GM19043 (cell line): Measurements from ENCODE around the gene AK5.

ENCODE experiments used
- ATAC-seq: cut with Tn5 transposase; IDR thresholded peaks from one replicate; pipeline ENCODE4 v1.9.1; 2021; ENCODE audit warnings: low read depth; ENCODE audit not compliant: unreplicated experiment

AK5 gene

DNA sequence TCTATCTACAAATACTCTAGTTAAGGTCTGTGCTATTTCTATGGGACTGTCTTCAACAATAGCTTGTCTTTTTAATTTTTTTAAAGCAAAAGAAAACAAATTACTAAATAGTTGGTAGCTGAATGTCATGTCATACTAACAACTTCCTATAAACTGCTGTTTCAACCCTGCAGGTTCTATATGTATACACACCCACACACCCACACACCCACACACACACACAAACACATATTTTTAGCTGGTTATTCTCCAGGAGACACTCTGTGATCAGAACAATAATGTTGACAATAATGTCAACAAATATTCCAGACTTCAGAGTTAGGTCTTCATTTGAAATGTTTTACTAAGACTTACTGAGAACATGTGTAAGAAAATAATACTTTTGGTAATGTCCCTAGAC, 66.7 kb downstream of the AK5 start:
- ATAC-seq, result no peak

DNA sequence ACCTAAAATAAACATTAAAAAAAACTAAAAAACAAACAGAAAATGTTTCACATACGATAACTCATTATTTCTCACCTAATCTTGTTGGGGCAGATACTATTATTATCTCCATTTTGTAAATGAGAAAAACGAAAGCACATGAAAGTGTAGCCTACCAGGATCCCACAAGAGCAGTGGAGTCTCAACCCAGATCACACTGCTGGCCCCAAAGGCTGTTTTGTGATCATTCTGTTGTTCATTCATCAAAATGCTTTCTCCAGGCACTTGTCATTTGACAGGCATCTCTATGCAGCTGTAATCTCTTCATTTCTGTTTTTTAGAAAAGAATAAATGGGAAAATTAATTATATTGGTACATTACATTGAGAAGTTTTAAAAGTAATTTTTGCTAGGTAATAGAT, 67.5 kb downstream of the AK5 start:
- no peak for ATAC-seq

DNA sequence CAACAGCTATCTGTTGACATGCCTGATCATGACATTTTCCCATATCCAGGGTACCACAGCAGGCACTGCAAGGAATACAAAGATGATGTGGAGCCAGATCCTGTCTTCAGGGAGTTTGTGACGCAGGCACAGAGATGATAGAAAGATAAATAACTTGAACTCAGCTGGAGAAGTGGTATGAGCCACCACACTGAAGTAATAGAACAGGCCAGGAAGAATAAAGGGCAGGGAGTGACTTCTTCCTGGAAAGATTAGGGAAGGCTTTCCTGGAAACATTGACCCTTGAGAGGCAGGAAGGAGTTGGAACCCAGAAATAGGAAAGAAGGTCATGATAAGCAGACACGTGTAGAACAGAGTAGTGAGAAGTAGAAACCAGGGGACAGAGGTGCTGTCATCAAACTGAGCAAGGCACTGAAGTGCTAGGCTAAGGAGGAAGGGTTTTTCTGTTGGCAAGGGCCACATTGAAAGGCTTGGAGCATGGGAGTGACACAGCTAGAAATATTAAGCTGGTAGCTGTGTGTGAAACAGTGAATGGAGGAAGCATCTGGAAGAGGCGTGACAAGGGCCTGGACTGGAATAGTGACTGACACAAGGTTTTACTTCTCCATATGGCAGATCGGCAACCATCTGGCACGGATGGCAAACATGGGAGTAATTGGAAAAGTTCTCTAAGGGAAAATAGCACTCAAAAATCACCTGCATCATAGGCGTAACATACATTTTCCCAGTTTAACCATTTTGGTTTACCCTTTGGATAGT, 68.4 kb downstream of the AK5 start:
- no peak for ATAC-seq

DNA sequence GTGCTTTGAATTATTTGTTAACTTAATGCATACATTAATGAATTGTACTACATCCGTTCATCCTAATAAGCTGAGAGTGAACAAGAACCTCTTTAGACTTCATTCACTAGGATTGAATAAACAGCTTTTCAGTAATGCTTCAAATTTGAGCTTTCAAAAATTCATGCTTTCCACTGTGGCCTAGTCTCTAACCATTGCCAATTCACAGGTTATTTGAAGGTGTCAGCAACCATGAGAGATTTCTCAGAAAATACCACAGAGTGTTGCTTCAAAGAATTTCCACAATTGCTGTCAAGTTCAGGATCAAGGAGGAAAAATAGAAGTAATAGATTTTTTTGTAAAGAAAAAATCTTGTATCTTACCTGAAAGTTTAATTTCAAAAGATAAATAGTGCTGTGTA, 72.7 kb downstream of the AK5 start:
- ATAC-seq, result no peak

DNA sequence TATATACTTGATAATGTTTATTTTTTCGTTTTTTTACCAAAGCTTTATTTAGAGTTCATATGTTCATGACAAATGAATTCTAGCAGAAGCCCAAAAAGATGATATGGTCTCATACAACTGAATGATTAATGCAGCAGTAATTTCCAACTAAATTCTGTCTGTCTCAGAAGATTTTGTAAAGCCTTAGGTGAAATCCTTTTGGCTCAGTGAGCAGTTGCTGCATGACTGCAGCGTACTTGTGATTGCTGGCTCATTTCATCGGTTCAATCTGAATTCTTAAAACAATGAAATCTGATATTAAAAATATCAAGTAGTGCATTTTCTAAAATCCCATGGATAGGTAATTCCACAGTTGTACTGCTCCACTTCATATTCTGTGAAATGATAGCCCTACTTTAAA, 73.2 kb downstream of the AK5 start:
- no peak for ATAC-seq

DNA sequence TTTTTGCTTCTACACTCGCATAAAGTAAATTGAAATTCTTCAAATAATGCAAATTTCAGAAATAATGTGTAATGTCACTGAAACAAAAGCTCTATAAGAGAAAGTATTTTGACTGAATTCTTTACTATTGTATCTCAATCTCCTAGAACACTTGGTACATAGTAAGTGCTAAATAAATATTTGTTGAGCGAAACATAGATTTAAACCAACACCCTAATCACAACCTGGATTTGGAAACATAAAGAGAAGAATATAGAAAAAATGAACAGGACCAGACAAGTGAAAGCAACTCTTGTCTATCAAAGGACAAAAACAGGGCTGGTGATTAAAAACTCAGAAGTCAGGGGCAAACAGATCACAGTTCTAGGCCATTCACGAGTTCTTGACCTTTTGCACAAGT, 74.3 kb downstream of the AK5 start:
- ATAC-seq, result no peak

DNA sequence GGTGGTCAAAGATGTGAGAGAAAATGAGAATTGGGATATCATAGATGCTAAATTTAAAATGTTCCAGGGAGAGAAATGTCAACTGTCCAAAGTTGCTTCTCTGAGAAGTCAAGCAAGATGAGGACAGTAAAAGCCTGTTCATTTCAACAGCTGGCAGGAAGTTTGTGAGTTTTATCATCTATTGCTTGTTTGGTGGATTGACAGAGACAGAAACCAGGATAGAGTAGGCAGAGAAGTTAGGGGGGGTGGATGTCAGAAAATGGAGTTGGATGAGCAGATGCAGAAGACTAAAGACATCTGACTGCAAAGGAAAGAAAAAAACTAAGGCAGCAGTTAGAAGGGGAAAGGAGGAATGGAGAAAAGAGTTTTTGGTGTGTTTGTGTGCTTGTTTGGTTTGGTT, 78.4 kb downstream of the AK5 start:
- no peak for ATAC-seq

DNA sequence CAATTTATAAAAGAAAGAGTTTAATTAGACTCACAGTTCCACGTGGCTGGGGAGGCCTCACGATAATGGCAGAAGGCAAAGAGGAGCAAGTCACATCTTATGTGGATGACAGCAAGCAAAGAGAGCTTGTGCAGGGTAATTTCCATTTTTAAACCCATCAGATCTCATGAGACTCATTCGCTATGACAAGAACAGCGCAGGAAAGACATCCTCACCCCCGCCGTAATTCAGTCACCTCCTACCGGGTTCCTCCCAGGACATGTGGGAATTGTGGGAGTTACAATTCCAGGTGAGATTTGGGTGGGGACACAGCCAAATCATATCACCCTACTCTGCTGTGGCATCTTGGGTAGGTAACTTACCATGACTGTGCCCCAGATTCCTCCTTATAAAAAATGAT, 79.8 kb downstream of the AK5 start:
- no peak for ATAC-seq

DNA sequence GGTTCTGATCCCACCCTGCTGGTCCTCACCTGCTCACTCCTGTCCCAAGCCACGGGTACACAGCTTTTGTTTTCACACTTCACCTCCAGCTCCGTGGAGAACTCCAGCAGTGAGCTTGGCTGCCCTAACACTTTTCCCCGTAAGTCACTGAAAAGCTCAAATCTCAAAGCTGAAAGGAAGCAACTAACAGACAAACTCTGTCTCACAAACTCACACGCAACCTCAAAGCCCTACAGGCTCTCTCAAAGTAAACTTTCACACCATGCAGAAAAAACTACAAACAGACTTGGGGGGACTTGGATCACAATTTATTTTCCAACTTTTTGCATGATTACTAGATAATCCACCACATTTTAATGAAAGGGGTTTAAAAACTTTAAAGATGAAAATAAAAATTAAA, 88.3 kb downstream of the AK5 start:
- no peak for ATAC-seq

DNA sequence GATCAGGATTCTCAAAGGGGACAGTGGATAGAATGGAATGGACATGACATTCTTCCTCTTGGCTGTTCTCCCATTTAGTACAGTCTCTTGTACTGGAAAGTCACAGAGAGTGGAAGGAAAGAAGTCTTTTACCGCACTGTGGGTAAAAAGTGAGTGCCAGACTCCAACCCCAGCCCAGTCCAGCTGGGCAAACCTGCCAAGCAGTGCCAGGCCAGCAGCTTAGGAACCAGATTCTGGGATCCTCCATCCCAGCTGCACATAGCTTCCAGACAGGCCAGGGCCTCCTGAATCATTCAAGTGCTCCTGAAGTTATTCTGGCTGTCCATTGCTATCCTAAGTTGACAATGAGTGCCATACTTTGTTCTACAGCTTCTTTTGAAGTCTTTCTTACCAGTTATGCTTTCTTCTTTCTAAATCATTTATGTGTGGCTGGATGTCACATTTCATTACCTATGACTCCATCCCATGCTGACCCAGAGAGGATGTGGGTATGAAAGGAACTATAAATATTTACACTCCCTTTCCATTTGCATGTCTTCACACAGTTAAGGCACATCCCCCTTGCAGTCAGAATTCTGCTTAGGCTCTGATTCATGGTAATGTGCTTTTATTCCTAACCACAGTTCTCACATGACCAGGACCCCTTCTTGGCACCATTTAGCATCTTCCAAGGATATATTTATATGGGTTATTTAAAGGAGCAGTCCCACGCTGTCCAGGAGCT, 88.9 kb downstream of the AK5 start:
- no peak for ATAC-seq

DNA sequence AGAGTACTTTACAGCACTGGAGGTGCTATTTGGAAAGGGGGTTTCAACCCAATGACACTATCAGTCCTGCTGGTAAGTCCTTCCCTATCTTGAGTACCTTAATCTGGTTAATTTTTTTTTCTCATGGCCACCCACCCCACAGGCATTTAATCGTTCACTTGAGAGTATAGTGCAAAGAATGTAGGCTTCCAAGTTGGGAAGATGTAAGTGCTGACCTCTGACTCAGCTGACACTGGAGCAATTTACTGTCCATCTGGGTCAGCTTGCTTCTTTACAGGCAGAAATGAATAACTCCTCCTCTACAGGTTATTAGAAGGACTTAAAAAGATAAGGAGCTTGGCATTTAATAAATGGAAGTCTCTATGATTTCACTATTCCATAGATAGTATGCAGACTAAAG, 89.6 kb downstream of the AK5 start:
- no peak for ATAC-seq

DNA sequence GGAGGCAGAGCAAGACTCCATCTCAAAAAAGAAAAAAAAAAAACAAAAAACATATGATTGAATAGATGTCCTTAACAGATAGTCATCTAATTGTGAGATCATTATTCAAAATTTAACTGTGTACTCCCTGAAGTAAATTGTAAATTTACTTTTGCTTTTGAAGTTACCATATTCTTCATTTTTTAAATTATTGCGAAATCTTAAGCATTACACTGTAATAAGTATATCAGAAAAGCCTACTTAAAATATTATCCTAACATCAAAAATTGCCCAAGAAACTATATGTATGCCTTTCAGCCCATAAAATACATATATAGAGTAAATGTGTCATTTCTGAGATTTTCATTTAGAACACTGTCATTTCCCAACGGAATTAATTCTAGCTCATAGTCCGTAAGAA, 91.9 kb downstream of the AK5 start:
- ATAC-seq, result no peak

DNA sequence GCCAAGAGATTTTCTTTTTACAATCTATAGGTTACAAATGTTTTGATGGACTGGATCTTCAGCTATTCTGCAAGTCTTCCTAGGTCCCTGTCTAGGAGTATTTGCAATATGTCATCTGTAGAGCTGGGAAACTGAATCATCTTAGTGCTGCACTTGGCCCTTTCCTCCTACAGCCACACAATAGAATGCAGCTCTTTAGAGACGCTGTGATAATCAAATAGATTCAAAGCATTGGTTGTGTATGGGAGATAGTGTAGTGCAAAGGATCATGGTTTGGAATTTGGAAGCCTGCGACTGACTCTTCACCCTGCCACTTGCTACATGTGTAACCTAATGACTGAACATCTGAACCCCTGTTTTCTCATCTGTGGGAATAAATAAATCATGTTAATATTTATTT, 93.7 kb downstream of the AK5 start:
- no peak for ATAC-seq

DNA sequence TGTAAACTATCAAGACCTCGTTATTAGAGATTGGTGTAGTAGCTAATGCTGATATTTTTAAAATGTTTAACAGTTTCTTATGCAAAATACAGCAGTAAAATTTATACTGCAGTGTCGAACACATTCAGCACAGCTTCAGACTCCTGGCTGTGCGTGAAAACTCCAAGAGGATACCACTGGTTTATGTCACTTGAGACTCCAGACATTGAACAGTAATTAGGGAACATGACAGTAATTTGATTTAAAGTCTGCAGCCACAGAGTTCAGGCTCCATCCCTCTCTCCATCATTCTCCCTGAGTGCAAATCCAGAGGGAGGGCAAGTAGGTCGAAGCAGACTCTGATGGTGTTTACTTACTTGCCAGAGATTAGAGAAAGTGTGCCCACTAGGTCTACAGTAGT, 94.2 kb downstream of the AK5 start:
- no peak for ATAC-seq

DNA sequence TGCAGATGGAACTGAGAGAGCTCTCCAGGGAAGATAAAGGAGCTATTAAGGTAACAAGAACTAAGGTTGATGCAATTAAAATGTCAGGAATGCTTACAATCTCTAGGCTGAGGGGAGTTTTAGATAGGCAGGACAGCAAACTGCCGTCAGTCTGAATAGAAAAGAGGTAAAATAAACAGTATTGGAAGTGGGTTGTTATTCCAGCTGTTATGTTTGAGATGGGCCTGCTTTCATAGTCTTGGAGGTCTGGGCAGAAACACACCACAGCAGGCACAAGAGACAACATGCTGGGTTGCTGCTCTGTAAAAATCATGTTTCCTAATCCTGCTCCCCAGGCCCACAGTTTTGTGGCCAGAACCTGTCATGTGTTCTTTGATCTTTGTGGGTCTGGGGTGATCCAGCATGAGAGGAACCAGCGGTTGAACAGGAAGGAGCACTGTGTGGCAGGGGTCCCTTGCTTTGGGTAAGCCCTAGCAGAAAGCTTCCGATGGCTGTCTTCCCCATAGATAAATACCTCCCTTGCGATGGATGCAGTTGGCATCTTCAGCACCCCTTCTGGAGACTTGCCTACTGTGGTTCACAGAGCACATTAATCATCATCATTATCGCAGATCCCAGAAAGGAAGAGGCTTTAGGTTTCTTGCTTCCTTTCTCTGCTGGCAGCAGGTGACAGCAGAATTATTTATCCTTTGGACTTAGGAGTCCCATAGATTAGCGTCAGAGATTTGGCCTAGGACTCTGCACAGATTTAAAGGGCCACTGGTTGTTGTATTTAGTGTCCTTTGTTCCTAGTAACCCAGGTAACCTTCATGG, 97.1 kb downstream of the AK5 start:
- no peak for ATAC-seq

DNA sequence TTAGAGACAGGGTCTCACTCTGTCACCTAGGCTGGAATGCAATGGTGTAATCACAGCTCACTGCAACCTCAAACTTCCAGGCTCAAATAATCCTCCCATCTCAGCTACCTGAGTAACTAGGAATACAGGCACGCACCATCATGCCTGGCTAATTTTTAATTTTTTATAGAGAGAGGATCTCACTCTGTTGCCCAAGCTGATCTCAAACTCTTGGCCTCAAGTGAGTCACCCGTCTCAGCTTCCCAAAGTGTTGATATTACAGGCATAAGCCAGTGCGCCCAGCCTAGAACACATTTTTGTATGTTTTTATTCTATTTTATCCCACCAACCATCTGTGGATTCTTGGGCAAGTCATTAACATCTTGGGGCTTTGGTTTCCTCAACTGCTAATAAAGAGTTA, 100.5 kb downstream of the AK5 start:
- ATAC-seq, result no peak

DNA sequence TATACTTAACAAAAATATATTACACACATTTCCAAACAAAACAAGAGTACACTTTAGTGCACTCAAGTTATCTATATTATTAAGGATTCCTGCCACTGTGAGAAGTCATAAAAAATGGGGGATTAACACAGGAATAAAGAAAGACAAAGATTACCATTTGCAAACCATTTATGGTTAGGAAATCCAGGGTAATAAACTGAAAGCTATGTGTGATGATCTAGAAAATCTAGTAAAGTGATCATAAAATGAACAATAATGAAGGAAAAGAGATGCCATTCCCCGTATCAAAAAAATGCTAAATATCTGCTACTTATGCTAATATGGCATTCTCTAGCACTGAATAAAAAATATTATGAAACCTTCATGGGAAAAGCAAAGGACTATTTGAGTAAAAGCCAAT, 101.4 kb downstream of the AK5 start:
- ATAC-seq, result no peak

DNA sequence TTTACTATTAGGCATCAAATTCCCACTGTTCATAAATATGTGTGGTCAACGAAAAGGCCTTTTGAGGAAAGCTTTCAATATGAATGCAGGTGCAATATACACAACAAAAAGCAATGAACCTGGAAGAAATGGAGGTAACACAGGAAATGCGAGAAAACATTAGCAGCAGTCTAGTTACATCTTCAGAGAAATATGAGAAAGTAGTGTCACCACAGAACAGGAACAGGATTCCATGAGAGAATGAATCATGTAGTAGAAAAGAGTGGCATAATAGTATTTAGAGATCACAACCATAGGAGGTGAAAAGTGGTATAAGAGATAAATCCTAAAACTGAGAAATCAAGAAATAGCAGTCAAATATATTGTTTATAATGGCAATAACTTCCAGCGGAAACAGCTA, 103.7 kb downstream of the AK5 start:
- no peak for ATAC-seq

DNA sequence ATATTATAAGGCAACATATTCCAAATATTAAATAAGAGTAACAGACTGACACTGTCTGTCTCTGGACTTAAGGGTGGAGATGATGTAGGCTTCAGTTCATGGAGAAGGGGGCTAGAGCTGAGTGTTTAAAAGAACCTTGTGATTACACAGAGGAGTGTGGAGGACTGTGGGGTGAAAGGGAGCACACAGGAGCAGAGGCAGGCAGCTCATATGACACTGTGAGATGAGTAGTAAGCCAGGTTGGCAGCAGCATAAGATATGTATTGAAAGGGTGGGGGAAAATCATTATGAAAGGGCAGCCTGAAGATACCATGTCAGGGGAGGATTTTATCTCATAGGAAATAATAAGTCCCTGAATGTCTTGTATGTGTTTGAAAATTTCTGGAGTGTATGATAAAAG, 104.5 kb downstream of the AK5 start:
- ATAC-seq, result no peak

DNA sequence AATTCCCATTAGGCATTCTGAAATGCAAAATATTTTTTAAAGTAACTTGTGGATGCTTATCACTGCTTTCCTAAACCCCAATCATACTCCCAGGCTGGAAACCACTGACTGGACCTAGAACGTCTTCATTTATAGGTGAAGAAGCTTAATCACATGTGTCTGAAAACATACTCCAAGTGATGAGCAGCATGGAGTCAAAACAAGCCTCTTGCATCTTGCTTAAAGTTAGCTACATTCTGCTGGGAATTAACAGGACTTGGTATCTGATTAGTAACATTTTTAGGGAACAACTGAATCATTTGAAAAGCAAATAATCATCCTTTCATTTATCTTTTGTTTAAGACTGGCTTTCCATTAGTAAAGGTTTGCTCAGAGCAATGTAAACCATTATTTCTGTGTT, 105.7 kb downstream of the AK5 start:
- no peak for ATAC-seq

DNA sequence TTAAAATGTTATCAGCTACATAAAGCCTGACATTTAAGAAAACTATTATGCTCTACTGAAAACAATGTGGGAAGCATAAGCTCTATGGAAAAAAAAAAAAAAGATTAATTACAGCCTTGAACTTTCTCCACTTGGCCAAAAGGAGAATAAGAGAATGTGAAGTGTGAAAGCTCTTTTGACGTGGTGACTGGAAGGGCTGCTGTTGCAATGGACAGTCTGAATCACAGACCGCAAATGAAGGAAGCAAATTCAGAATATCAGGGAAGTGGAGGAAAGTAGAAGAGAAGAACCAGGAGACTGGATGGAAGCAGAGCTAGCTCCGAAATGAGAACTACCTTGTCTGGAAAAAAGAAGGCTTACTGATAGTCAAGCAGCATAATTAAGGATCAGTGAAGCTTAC, 106.8 kb downstream of the AK5 start:
- no peak for ATAC-seq

DNA sequence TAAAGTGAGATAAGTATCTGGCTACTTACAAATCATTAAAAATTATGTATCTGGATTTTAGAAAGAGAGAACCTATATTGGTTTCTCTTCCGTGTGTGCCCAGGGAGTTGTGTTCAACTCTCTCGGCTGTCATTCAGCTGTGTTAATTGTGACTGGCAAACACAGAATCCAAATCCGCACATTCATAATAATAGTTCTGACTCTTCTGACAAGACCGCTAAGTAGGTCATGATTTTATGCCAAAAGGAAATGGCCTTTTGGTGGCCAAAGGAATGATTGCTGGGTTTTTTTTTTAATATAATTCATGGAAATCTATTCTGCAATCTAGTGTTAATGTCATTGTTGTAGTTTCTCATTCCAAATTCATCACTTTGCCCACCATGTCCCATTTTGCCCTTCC, 110.7 kb downstream of the AK5 start:
- ATAC-seq, result no peak
